ENCODE results near the gene TMEM131L. TPM values are rescaled to one million over a fixed set of nuclear protein-coding genes. Genes with fewer than 3 reads are reported as not detected.
"Not testable (repeated sequence)": the region's sequence is repeated elsewhere in the genome, so short reads cannot be mapped to it uniquely, and the experiment has no call there.

TMEM131L gene
- polyA plus RNA-seq, 5 donors, result 24.2 to 35.4 (median 28.2) TPM

DNA sequence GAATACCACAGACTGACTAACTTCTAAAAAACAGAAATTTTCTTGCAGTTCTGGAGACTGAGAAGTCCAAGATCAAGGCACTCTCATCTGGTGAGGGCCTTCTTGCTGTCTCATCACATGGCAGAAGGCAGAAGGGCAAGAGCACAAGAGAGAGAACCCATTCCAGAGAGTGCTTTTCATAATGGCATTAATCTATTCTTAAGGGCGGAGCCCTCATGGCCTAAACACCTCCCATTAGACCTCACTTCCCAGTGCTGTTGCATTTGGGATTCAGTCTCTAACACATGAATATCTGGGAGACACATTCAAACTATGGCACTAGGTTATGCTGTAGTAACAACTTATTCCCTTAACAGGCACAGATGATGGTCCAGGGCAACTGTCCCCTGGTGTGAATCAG, 180.8 kb downstream of the TMEM131L start:
- no peak for DNase-seq

DNA sequence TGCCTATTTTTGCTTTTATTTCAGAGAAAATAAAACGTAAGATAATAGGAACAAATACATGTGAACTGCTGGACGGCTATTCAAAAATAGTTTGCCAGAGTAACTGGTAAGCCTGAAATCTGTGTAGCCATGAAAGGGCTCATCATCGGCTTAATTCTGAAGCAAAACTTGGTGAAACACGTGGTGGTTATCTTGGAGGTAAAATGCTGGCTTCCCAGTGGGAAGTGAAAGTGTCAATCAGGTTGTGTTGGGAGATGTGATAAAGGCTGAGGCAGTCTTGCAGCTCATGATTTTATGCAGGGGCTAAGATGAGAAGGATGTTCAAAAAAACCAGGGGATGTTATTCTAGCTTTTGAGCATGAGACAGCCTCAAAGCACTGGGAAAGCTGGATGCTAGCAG, 181.8 kb downstream of the TMEM131L start:
- DNase-seq, result no peak

DNA sequence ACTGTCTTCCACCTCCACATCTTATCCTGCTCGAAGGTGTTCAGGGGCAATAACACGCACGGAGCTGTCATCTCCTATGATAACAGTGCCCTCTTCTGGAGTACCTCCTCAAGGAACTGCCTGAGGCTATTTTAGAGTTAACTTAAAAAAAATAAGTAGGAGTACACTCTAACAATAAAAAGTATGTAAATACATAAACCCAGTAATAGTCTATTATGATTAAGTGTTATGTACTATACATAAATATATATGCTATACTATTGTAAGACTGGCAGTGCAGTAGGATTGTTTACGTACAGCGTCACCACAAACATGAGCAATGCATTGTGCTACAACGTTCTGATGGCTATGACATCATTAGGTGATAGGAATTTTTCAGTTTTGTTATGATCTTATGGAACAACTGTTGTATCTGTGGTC, 183.4 kb downstream of the TMEM131L start:
- DNase-seq, result no peak

DNA sequence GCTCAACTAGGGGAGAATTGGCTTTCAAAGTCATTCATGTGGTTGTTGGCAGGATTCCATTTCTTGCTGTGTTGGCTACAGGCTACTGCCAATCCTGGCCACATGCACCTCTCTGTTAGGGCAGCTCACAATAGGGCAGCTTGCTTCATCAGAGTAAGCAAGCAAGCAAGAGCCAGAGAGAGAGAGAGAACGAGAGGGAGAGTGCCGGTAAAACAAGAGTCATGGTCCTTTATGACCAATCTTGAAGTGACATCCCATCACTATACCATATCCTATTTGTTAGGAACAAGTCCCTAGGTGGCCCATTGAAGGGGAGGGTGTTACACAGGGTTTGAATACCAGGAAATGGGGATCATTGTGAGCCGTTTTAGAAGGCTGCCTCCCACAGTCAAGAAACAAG, 185.0 kb downstream of the TMEM131L start:
- DNase-seq, result no peak

DNA sequence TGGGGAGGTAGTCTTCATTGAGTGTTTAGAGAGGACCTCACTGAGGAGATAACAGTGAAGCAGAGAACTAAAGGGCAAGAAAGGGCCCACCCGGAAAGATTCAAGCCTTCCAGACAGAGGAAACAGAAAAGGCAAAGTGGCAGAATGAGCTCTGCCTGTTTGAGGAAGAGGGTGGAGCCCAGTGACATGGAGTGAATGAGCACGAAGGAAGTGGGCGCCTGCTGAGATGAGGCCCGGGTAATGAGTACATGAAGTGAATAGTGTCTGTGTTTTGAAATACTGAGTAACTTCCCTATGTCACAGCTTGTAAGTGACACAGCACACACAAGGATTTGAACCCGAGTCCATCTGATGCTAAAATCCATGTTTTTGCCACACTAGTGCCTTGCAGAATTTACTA, 185.4 kb downstream of the TMEM131L start:
- no peak for DNase-seq

DNA sequence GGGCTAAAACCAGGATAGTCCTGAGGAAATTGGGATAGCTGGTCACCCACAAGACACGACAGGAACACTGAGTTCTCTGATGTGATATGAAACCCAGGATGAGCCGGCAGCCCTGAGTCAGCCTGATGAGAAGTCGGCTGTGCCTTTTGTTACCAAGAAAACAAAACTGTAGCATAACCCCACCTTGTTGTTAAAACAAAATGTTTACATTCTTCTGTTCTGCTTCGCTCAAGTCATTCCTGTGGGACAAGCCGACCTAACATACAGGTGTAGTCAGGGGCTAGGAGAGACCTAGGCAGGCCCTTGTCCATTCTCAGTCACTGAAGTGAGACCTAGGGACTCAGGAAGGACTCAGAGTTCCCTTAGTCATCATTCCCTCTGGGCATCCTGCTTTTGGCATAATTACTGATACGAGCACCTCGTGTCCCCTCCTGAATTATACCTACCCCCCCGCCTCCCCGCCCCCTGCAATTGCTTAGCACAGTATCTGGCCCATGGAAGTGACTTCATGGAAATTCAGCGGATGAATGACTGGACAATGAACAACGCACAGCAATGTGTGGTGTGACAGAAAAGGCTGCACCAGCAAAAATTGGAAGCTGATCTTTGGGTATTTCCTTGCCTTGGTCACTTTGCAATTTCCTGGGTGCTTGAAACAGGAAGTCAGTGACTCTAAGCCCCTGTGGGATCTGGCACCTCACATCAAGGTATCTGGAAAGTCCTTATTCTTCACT, 186.1 kb downstream of the TMEM131L start:
- no peak for DNase-seq

DNA sequence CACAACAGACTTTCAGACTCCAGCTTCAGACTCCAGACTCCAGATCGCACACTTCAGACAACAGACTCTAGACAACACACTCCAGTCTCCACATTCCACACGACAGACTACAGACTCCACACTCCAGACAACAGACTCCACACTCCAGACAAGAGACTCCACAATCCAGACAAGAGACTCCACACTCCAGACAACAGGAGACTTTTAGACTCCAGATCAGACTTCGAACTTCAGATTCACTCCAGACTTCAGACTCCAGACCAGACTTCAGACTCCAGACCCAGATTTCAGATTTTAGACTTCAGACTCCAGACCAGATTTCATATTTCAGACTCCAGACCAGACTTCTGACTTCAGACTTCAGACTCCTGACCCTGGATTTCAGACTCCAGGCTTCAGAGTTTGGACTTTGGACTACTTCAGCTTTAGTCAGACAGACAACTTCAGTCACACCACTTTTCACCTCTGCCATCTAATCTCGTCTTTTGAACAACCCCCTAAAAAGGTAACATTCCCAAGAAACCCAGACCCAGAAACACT, 188.9 kb downstream of the TMEM131L start:
- no peak for DNase-seq

DNA sequence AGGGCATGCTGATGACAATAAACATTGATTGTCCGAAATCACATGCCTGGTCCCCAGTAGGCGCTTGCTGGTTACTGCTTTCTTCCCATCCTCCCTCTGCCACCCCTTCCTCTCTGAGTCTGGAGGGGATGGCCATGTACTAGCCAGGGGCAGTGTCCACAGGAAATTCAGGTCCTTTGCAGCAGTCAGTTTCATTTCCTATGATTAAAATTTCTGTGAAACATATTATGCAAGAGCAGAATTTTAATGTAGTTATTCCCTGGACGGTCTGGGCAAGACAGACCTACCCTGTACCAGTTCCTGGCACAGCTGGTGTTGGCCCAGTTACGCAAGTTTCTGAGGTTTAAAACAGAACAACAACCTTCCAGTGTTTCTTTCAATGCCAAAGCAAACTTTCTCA, 189.8 kb downstream of the TMEM131L start:
- DNase-seq, result no peak

DNA sequence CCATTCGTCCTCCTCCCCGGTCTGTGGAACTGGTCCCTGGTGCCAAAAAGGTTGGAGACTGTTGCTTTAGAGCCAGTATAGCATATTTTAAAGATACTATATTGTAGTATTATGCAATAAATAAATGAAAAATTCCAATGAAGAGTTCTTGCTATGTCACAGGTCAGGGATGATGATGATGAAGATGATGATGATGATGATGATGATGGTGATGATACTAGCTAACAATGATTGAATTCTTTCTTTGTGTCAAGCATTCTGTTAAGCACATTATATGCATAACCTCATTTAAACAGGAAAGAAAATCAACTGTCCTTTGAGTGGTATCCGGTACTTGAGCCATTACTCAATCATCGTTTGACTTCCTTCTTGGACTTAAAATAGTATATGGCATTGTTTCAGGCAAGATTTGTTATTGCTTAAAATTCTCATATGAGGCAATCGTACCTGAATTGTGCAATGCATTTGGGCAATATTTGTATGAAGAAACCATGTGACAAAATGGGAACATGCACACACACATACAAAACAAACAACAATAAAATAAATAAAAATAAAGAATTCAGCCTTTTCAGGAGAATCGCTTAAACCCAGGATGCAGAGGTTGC, 195.2 kb downstream of the TMEM131L start:
- peak; percentile 59 to 61 for DNase-seq

DNA sequence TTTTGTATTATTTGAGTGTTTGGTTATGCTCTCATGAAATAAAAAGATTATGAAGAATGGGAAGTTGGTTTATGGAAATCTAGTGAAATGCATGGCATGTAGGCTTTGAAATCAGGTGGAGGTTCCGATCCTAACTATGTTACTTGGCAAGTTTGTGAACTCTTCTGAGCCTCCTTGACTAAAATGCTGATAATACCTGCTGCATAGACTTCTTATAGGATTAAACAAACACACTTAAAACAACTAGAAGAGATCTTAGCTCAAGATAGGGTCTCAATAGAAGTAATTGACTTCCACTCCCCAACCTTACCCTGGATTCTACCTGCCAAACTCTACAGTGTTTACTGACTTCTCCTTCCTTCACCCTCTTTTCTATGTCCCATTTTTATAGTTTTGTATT, 195.7 kb downstream of the TMEM131L start:
- DNase-seq, result peak; percentile 37 to 44

DNA sequence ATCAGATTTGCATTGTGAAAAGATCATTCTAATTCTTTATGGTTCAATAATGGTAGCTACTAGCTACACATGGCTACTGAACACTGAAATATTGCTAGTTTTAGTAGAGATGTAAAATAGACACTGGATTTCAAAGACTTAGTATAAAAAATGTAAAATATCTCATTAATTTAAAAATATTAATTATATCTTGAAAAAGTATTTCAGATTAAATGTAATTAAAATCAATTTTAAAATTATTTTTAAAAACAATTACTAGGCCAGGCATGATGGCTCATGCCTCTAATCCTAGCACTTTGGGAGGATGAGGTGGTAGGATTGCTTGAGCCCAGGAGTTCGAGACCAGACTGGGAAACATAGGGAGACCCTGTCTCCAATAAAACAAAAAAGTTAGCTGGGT, 197.5 kb downstream of the TMEM131L start:
- DNase-seq, result no peak

DNA sequence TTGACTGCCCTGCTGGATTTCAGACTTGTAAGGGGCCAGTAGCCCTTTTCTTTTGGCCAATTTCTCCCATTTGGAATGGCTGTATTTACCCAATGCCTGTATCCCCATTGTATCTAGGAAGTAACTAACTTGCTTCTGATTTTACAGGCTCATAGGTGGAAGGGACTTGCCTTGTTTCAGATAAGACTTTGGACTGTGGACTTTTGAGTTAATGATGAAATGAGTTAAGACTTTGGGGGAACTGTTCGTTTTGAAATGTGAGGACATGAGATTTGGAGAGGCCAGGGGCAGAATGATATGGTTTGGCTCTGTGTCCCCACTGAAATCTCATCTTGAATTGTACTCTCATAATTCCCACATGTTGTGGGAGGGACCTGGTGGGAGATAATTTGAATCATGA, 200.3 kb downstream of the TMEM131L start:
- DNase-seq, result not testable (repeated sequence)

DNA sequence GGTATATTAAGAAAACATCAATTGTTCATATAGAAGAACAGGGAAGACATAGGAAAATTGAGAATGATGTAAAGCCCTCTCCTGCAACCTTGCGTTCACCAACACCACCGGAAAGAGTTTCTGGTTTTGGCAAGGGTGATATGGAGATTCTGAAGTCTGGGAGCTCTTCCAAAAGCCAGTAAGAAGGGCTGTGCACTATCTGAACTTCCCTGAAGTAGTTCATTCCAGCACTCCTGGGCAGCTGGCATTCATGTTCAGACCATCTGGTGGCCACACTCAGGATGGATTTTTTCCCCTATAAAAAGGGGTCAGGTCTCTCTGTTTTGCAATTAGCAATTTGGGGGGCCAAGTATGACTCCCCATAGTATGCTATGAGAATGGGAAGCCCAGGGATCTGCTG, 202.5 kb downstream of the TMEM131L start:
- no peak for DNase-seq

DNA sequence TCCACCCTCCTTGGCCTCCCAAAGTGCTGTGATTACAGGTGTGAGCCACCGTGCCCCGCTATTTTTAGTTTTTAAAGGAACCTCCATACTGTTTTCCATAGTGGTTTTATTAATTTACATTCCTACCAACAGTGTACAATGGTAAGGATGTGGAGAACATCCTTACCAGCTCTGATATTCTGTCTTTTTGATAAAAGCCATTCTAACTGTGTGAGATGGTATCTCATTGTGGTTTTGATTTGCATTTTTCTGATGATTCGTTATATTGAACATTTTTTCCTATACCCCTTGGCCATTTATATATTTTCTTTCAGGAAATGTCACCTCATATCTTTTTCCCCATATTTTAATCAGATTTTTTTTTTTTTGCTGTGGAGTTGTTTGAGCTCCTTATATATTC, 203.7 kb downstream of the TMEM131L start:
- no peak for DNase-seq

DNA sequence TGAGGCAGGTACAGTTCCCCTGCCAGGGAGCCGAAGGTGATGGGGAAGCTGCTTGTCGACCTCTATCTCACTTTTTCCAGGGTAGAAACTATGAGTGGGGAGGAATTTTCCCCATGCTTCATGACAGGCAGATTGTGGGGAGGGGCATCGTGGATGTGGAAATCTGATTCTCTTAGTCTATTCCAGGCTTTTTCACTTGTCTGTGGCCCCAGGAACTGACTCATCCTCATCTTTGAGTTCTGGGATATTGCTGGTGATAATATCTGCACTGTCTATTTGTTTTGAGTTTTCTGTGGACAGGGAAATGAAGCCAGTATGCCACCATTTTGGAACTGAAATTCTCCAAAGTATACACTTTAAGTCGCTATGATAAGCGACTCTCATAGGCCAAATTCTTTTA, 210.3 kb downstream of the TMEM131L start:
- no peak for DNase-seq

DNA sequence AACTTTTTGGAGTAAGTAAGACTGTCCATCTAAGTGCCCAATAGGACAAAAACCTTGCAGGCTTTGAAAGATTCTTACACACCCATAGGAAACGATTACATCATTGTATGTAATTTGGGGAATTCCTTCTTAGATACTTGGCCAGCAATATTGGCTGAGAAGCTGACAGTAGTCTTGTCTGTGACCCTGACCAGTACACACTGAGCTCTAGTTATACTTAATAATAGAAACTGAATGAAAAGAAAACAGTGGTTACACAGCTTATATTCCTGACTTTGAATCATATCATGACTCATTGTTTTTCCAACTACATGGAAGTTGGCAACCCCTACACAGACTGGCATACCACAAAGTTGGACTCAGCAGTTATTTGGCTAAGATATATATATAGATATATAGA, 210.8 kb downstream of the TMEM131L start:
- no peak for DNase-seq

DNA sequence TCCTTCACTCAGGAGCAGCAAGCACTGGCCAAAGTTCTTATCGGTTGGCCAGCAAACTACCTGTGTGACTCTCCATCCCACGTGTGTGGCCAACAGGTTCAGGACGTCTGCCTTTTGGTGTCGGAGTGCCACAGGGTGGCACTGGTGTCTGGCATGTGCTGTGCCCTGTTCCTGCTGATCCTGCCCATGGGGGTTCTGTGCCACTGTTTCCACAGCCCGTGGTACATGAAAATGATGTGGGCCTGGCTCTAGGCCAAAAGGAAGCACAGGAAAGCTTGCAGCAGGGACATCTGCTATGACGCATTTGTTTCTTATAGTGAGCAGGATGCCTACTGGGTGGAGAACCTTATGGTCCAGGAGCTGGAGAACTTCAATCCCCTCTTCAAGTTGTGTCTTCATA, 213.3 kb downstream of the TMEM131L start:
- DNase-seq, result no peak

DNA sequence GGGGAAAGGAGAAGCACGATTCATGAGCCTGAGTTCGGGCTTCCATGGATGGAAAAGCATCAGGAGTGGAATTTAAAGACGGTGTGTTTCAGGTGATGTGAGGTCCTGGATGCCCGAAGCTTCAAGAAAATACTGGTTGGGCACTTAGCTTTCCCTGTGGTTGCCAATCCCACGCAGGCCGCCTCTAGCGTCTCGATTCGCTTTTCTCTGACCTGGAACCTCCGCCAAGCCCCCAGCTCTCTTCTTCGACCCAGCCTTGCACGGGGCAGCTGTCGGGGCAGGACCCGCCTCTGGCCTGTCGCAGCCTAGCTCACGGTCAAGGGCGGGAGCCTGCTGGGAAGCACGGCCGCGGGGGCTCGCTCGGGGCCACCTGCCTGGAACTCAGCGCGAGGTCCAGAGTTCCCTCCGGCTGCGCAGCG, 217.6 kb downstream of the TMEM131L start:
- peak in 1 of 2 donors; percentile 10 for DNase-seq

DNA sequence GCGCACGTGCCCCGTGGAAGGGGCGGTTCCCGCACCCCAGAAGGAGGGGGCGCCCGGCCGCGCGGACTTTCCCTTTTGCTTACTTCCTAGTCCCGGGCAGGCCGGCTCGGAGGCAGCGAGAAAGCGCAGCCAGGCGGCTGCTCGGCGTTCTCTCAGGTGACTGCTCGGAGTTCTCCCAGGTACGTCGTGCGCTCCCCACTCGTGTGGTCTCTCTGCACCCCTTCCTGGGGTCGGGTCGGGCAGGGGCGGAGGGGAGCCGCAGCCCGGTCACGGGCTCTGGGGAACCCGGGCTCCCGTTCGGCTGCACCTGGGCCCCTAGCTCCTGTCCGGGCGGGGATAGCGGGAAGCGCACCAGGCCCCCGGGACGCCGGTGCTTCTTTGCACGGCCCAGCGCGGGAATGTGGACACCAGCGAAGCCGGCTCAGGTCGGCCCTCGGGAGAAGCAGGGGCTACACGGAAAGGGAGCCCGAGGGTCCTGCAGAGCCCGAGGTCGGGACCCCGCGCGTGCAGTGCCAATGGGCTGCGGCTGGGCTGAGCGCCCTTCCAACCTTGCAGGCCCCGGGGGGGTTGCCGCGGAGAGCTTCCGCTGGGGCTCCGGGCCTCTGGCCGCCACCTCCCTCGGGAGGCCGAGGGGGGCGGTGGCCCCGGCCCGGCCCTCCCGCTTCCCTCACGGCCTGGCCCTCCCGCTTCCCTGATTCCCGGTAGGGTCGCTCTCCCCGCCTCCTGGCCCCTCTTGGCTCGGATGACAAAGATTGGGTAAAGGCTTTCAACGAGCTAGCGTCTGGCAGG, 218.2 kb downstream of the TMEM131L start, which contains the start of gene TLR2:
Gene TLR2 (plus strand): TSS at position 99 of the 789 bp plus-strand sequence. CDS start 18,628 bp downstream, outside the sequence.
- peak; percentile 32 to 49 for DNase-seq

DNA sequence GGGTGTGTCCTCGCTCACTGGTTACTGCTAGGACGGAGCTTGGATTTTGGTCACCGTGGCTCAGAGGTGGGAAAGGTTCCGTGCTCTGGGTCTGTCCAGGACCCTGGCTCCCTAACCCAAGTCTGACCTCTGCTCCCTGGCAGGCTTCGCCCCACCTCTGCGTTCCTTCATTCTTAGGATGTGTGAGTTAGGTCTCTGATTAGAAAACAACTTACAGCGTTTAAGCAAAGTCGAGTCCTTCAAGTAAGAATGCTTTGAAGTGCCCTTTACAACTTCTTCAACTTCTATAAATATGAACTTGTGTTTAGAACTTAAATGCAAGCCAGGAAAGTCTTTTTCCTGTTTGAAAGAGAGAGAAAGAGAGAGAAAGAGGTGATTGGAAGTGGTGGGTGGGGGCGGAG, 218.8 kb downstream of the TMEM131L start:
- DNase-seq, result peak; percentile 53 to 60
